Neural cell (in vitro differentiated cells): Measurements from ENCODE around the gene TSSC4.

Experiments
- EZH2 ChIP-seq: fragments of 200-600, 300-800 bp; shearing (Covaris generic), sonication (generic); IDR thresholded peaks from 2 replicates; pipeline ENCODE4 v1.6.1; 2014; ENCODE audit warnings: antibody characterized with exemption, low read length, borderline replicate concordance, mild to moderate bottlenecking; ENCODE audit not compliant: insufficient read depth, poor library complexity, severe bottlenecking
- TF ChIP-seq, protein P1 (sequence below): fragments of 450-650 bp; IDR thresholded peaks from 2 replicates; pipeline ENCODE4 v1.5.1; 2014; ENCODE audit warnings: antibody characterized with exemption, mild to moderate bottlenecking, moderate library complexity; ENCODE audit not compliant: poor library complexity, severe bottlenecking

DNA sequence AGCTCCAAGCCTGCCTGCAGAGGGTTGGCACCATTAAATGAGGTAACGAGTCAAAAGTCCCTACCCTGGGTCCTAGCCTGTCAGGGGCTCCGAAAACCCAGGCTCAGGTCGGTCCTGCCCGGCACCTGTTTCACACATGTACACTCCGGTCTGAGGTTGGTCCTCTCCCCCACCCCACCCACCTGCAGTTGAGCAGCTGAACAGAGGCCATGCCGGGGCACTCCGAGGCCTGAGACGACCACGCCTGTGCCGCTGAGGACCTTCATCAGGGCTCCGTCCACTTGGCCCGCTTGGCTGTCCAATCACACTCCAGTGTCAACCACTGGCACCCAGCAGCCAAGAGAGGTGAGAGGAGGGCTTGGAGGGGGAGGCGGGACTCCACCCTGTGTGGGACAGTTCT, 1.6 kb downstream of the TSSC4 start:
- TF ChIP-seq, protein P1, sequence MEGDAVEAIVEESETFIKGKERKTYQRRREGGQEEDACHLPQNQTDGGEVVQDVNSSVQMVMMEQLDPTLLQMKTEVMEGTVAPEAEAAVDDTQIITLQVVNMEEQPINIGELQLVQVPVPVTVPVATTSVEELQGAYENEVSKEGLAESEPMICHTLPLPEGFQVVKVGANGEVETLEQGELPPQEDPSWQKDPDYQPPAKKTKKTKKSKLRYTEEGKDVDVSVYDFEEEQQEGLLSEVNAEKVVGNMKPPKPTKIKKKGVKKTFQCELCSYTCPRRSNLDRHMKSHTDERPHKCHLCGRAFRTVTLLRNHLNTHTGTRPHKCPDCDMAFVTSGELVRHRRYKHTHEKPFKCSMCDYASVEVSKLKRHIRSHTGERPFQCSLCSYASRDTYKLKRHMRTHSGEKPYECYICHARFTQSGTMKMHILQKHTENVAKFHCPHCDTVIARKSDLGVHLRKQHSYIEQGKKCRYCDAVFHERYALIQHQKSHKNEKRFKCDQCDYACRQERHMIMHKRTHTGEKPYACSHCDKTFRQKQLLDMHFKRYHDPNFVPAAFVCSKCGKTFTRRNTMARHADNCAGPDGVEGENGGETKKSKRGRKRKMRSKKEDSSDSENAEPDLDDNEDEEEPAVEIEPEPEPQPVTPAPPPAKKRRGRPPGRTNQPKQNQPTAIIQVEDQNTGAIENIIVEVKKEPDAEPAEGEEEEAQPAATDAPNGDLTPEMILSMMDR = no peak
- TF ChIP-seq EZH2 = no peak
